ENCODE results near the gene MUC3A.

DNA sequence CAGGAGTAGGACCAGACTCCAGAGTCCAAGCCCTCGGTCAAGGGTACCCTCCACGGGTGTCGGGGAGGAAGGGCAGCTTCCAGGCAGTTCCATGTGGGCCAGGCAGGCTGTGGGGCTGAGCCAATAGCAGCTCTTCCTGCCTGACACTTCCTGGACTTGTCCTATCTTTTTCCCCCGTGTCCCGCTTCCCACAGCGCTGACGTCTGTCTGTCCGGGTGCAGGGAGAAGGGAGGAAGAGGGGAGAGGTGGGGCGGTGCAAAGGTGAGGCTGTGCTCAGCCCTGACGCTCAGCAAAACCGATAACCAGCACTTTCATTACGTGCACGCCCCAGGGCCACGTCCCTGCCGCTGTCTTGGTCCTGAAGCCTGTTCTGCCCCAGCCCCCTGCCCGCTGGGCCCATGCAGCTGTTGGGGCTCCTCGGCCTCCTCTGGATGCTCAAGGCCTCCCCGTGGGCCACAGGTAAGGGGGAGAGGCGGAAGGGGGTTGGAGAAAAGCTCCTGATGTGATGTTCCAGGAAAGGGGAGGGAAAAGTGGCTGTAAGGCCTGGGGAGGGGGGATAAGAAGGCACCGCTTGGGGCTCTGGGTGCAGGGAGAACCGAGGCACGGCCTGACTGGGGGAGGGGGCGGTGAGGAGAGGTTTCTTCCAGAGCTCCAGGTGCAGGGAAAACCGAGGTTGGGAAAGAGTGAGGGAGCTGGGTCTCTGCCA lies at the start of gene MUC3A:
- TF ChIP-seq ELF1 (CRISPR knock-in tag; IDR thresholded peaks at IDR 0.05) (no peak), ZNF263 (CRISPR knock-in tag; IDR thresholded peaks at IDR 0.05) (no peak), HDAC1 (CRISPR knock-in tag; IDR thresholded peaks at IDR 0.05) (no peak), MXI1 (IDR thresholded peaks at IDR 0.05; ENCODE audit: borderline replicate concordance, low read depth, low read length) (no peak), ADNP (CRISPR knock-in tag; IDR thresholded peaks at IDR 0.05) (no peak)
- TF ChIP-seq, protein P1, sequence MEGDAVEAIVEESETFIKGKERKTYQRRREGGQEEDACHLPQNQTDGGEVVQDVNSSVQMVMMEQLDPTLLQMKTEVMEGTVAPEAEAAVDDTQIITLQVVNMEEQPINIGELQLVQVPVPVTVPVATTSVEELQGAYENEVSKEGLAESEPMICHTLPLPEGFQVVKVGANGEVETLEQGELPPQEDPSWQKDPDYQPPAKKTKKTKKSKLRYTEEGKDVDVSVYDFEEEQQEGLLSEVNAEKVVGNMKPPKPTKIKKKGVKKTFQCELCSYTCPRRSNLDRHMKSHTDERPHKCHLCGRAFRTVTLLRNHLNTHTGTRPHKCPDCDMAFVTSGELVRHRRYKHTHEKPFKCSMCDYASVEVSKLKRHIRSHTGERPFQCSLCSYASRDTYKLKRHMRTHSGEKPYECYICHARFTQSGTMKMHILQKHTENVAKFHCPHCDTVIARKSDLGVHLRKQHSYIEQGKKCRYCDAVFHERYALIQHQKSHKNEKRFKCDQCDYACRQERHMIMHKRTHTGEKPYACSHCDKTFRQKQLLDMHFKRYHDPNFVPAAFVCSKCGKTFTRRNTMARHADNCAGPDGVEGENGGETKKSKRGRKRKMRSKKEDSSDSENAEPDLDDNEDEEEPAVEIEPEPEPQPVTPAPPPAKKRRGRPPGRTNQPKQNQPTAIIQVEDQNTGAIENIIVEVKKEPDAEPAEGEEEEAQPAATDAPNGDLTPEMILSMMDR (CRISPR knock-in tag; IDR thresholded peaks at IDR 0.05), result no peak
- TF ChIP-seq, protein P2, sequence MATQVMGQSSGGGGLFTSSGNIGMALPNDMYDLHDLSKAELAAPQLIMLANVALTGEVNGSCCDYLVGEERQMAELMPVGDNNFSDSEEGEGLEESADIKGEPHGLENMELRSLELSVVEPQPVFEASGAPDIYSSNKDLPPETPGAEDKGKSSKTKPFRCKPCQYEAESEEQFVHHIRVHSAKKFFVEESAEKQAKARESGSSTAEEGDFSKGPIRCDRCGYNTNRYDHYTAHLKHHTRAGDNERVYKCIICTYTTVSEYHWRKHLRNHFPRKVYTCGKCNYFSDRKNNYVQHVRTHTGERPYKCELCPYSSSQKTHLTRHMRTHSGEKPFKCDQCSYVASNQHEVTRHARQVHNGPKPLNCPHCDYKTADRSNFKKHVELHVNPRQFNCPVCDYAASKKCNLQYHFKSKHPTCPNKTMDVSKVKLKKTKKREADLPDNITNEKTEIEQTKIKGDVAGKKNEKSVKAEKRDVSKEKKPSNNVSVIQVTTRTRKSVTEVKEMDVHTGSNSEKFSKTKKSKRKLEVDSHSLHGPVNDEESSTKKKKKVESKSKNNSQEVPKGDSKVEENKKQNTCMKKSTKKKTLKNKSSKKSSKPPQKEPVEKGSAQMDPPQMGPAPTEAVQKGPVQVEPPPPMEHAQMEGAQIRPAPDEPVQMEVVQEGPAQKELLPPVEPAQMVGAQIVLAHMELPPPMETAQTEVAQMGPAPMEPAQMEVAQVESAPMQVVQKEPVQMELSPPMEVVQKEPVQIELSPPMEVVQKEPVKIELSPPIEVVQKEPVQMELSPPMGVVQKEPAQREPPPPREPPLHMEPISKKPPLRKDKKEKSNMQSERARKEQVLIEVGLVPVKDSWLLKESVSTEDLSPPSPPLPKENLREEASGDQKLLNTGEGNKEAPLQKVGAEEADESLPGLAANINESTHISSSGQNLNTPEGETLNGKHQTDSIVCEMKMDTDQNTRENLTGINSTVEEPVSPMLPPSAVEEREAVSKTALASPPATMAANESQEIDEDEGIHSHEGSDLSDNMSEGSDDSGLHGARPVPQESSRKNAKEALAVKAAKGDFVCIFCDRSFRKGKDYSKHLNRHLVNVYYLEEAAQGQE (IDR thresholded peaks at IDR 0.05; ENCODE audit: borderline replicate concordance in 1 of 2, low read depth in 1 of 2, low read length in 2 of 2), result no peak

Measured in HepG2 (cell line).